ENCODE results near the gene SELPLG.

SELPLG gene

DNA sequence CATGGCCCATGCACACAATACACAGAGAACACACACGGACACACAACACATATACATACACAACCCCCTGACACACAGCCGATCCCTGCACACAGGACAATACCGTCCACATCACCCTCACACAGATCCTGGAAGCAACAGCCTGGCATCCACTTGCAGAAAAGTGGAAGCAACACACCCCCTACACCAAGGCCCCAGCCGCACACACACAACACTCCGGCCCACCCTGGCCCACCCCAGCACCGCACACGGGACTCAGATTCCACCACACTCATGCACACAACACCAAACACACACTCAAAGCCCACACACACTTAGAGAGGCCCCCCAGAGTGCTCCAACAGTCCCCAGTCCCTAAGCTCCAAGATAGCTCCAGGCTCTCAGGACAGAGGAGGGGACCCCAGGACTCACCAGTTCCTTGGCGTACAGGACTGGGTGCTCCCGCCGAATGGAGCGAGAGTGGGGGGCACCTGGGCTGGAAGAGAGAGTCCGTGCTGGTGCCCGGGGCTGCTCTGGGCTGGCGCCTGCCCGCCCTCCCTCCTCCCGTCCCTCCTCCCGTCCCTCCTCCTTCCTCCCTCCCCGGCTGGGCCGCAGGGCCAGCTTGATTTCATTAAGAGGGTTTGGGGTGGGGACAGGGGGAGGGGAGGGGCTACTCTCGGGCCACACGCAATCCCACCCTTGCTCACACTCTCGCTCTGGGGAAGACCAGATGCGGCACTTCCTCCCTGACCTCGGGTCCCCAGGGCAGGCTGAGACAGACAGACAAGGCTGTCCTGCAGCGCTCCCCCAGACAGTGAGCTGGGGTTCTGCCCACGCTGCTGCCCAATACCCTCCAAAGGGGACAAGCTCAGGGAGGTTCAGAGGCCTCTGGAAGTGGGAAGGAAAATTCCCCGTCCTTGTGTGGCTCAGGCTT lies 35.9 kb downstream of the SELPLG start, which contains the start of gene TMEM119:
TSS of gene TMEM119 (minus strand) at position 526 of the 913 bp plus-strand sequence. CDS start 5,701 bp downstream, outside the sequence.
- POLR2A ChIA-PET, result no interaction called here
- DNase-seq (ENCODE audit: extremely low spot score), result no peak
- CTCF ChIA-PET, result no interaction called here
- TF ChIP-seq LEF1 (IDR thresholded peaks at IDR 0.05; ENCODE audit: borderline replicate concordance), result no peak
- no peak for TF ChIP-seq ELF4 (IDR thresholded peaks at IDR 0.05)
- no peak for TF ChIP-seq FOXA1 (IDR thresholded peaks at IDR 0.05)
- TF ChIP-seq HDGF (IDR thresholded peaks at IDR 0.05; ENCODE audit: borderline replicate concordance), result no peak
- TF ChIP-seq L3MBTL2 (conservative IDR thresholded peaks at IDR 0.05), result no peak
- TF ChIP-seq BHLHE40 (IDR thresholded peaks at IDR 0.05; ENCODE audit: borderline replicate concordance), result no peak
- no peak for TF ChIP-seq ZNF384 (IDR thresholded peaks at IDR 0.05)
- TF ChIP-seq ARNT (IDR thresholded peaks at IDR 0.05), result no peak
- no peak for TF ChIP-seq NFRKB (IDR thresholded peaks at IDR 0.05)
- TF ChIP-seq TARDBP (IDR thresholded peaks at IDR 0.05), result no peak
- no peak for TF ChIP-seq SUZ12 (IDR thresholded peaks at IDR 0.05)
- TF ChIP-seq, protein P1, sequence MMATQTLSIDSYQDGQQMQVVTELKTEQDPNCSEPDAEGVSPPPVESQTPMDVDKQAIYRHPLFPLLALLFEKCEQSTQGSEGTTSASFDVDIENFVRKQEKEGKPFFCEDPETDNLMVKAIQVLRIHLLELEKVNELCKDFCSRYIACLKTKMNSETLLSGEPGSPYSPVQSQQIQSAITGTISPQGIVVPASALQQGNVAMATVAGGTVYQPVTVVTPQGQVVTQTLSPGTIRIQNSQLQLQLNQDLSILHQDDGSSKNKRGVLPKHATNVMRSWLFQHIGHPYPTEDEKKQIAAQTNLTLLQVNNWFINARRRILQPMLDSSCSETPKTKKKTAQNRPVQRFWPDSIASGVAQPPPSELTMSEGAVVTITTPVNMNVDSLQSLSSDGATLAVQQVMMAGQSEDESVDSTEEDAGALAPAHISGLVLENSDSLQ (IDR thresholded peaks at IDR 0.05), result no peak
- no peak for TF ChIP-seq FOXM1 (IDR thresholded peaks at IDR 0.05; ENCODE audit: borderline replicate concordance)
- TF ChIP-seq SP1 (IDR thresholded peaks at IDR 0.05), result no peak
- no peak for TF ChIP-seq CTBP1 (IDR thresholded peaks at IDR 0.05; ENCODE audit: borderline replicate concordance)
- no peak for TF ChIP-seq FOXK2 (IDR thresholded peaks at IDR 0.05)

DNA sequence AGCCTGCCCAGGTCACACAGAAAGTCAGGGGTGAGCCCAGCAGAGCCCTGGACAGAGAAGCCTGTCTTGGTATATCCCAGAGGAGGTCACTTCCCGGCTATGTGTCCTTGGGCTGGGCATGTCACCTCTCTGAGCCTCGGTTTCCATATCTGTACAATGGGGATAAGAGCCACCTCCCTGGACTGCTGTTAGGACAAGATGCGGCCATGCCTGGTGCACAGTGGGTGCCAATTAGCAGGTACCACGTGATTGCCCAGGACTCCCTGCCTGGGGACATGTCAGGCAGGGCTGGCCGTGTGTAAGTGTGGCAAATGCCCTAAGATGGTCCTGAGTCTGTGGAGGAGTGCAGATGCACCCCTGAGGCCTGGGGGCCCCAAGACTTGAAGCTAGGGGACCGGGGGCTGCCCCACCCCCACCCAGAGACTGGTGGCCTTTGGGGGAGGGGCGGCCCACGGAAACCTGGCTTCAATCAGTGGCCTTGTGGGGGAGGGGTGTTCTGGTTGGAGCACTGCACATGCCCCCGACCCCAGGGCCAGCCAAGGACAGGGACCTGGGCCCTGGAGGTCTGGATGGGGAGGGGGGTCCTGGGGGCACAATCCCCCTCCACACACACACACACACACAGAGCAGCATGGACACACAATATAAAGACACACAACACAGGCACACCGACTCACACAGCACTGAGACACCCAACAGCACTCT lies 36.7 kb downstream of the SELPLG start:
- ChIA-PET POLR2A (no interaction called here), CTCF (no interaction called here)
- TF ChIP-seq L3MBTL2 (conservative IDR thresholded peaks at IDR 0.05), result no peak
- no peak for TF ChIP-seq FOXM1 (IDR thresholded peaks at IDR 0.05; ENCODE audit: borderline replicate concordance)
- no peak for TF ChIP-seq BHLHE40 (IDR thresholded peaks at IDR 0.05; ENCODE audit: borderline replicate concordance)
- no peak for TF ChIP-seq NFRKB (IDR thresholded peaks at IDR 0.05)
- no peak for TF ChIP-seq CTBP1 (IDR thresholded peaks at IDR 0.05; ENCODE audit: borderline replicate concordance)
- TF ChIP-seq LEF1 (IDR thresholded peaks at IDR 0.05; ENCODE audit: borderline replicate concordance), result no peak
- TF ChIP-seq, protein P1 (IDR thresholded peaks at IDR 0.05), result no peak
- no peak for TF ChIP-seq FOXK2 (IDR thresholded peaks at IDR 0.05)
- TF ChIP-seq ZNF384 (IDR thresholded peaks at IDR 0.05), result no peak
- no peak for TF ChIP-seq ARNT (IDR thresholded peaks at IDR 0.05)
- no peak for TF ChIP-seq HDGF (IDR thresholded peaks at IDR 0.05; ENCODE audit: borderline replicate concordance)
- no peak for TF ChIP-seq ELF4 (IDR thresholded peaks at IDR 0.05)
- TF ChIP-seq SUZ12 (IDR thresholded peaks at IDR 0.05), result no peak
- DNase-seq (ENCODE audit: extremely low spot score), result no peak

DNA sequence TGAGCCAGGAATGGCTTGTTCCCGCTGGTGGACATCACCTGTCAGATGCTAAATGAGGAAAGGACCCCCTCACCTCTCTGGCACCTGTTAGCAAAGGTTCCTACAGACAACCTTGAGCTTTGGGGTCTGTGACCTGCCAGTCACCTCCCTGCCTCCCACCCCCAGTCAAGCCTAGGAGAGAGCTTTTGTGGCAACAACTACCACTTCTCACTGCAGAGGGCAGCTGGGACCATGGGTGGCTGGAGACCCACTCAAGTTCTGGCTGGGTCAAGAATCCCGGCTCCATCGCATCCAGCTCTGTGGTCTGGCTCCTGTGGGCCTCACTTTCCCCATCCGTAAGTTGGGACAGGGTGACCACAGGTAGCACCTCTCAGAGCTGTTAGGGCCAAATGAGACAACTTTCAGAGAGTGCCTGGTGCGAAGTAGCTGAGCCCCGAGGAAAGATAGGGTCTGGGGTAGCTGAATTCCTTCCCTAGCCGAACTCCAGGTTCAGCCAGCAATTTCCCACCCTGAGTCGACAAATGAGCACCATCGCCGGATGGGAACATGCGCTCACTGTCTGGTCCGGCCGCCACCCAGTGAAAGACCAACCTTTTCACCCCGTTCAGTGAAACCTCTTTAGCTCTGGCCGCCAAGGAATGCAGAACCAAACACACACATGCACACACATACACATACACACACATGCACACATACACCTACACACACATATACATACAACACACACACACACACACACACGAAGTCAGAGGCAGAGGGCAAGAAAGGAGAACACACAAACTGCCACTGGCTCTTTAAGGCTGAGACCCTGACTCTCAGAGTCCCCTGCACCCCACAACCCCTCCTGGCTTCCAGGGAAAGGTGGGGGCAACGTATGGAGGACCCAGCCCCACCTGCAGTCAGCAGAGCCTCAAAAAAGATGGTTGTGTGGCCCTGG lies 37.7 kb downstream of the SELPLG start:
- CTCF ChIA-PET, result no interaction called here
- no peak for TF ChIP-seq ZNF384 (IDR thresholded peaks at IDR 0.05)
- no peak for TF ChIP-seq HDGF (IDR thresholded peaks at IDR 0.05; ENCODE audit: borderline replicate concordance)
- TF ChIP-seq FOXA1 (IDR thresholded peaks at IDR 0.05), result no peak
- TF ChIP-seq FOXM1 (IDR thresholded peaks at IDR 0.05; ENCODE audit: borderline replicate concordance), result no peak
- TF ChIP-seq NFRKB (IDR thresholded peaks at IDR 0.05), result no peak
- TF ChIP-seq, protein P1 (IDR thresholded peaks at IDR 0.05), result no peak
- no peak for TF ChIP-seq FOXK2 (IDR thresholded peaks at IDR 0.05)
- no peak for TF ChIP-seq L3MBTL2 (conservative IDR thresholded peaks at IDR 0.05)
- no peak for TF ChIP-seq BHLHE40 (IDR thresholded peaks at IDR 0.05; ENCODE audit: borderline replicate concordance)
- TF ChIP-seq SUZ12 (IDR thresholded peaks at IDR 0.05), result no peak
- POLR2A ChIA-PET, result interaction anchor here (1.5 kb wide), 1 partner anchor 33 kb away, joined by 5 read pairs; the partner anchor contains the start of gene ISCU
- no peak for DNase-seq (ENCODE audit: extremely low spot score)

DNA sequence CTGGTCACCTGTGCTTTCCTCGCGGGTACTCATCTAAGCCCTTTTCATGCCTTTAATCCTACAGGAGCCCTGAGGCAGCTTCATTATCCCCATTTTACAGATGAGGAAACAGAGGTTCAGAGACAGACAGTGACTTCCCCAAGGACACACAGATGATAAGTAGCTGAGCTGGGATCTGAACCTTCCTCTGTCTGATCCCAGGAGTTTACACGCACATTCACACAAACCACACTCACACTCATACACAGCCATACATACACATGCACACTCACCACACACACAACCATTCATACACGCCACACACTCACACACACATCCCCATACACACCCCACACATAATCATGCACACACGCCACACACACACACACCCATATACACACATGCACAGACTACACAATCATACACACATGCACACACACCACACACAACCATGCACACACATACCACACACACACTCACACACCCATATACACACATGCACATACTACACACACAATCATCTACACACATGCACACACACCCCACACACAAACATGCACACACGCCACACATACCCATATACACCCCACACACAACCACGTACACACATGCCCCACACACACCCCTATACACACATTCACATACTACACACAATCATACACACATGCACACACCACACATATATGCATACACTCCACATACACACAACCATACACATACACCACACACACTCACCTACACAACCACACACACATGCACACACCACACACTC lies 38.6 kb downstream of the SELPLG start:
- no peak for DNase-seq (ENCODE audit: extremely low spot score)
- TF ChIP-seq CTBP1 (IDR thresholded peaks at IDR 0.05; ENCODE audit: borderline replicate concordance) (no peak), HDGF (IDR thresholded peaks at IDR 0.05; ENCODE audit: borderline replicate concordance) (no peak), NFRKB (IDR thresholded peaks at IDR 0.05) (no peak), FOXA1 (IDR thresholded peaks at IDR 0.05) (no peak), FOXM1 (IDR thresholded peaks at IDR 0.05; ENCODE audit: borderline replicate concordance) (no peak), ZNF384 (IDR thresholded peaks at IDR 0.05) (no peak), TARDBP (IDR thresholded peaks at IDR 0.05) (no peak), ELF4 (IDR thresholded peaks at IDR 0.05) (no peak), L3MBTL2 (conservative IDR thresholded peaks at IDR 0.05) (no peak), SUZ12 (IDR thresholded peaks at IDR 0.05) (no peak), BHLHE40 (IDR thresholded peaks at IDR 0.05; ENCODE audit: borderline replicate concordance) (no peak), ARNT (IDR thresholded peaks at IDR 0.05) (no peak), FOXK2 (IDR thresholded peaks at IDR 0.05) (no peak), LEF1 (IDR thresholded peaks at IDR 0.05; ENCODE audit: borderline replicate concordance) (no peak), SP1 (IDR thresholded peaks at IDR 0.05) (no peak)
- TF ChIP-seq, protein P1 (IDR thresholded peaks at IDR 0.05), result no peak
- ChIA-PET CTCF (no interaction called here), POLR2A (interaction anchor here (1.5 kb wide), 1 partner anchor 32 kb away, joined by 5 read pairs; the partner anchor contains the start of gene ISCU)

Measured in HEK293T (cell line).